Kidney (tissue), 14 donors: Measurements from ENCODE around the gene ZNF469. TPM values are rescaled to one million over a fixed set of nuclear protein-coding genes. Genes with fewer than 3 reads are reported as not detected.

Source experiments
- DNase-seq, 5 donors: peaks; one replicate each; pipeline ENCODE4 v3.0.0-alpha.2; 2013 to 2020
- FAIRE-seq: peaks from 2 replicates; lab custom pipeline; 2012; peaks lifted over from hg19 to GRCh38; lab: Jason Lieb, UNC
- H3K27ac ChIP-seq, 2 donors: one replicate each; pipeline ENCODE4 v1.7.0; 2013; ENCODE audit warnings: low read depth in 2 of 2, low read length in 2 of 2, inconsistent platforms in 1 of 2
- H3K27me3 ChIP-seq: one replicate; pipeline ENCODE4 v1.7.1; 2013; ENCODE audit warnings: low read length, inconsistent platforms; ENCODE audit not compliant: control insufficient read depth, insufficient read depth
- H3K36me3 ChIP-seq, 3 donors: one replicate each; pipeline versions ENCODE4 v1.7.0 to v1.7.1; 2013; ENCODE audit warnings: low read length in 3 of 3, control low read depth in 1 of 3, inconsistent platforms in 1 of 3; ENCODE audit not compliant: insufficient read depth in 3 of 3, control insufficient read depth in 2 of 3
- H3K4me1 ChIP-seq, 3 donors: one replicate each; pipeline versions ENCODE4 v1.7.0 to v1.7.1; 2013; ENCODE audit warnings: low read length in 3 of 3, inconsistent platforms in 1 of 3, low read depth in 1 of 3; ENCODE audit not compliant: control insufficient read depth in 2 of 3, insufficient read depth in 2 of 3
- H3K4me3 ChIP-seq, 3 donors: one replicate each; pipeline versions ENCODE4 v1.7.0 to v1.8.1; 2013; ENCODE audit warnings: low read length in 3 of 3, control low read depth in 1 of 3, inconsistent platforms in 1 of 3
- H3K9ac ChIP-seq, 3 donors: one replicate each; pipeline versions ENCODE4 v1.7.0 to v1.7.1; 2013; ENCODE audit warnings: low read length in 3 of 3, control low read depth in 1 of 3, inconsistent platforms in 1 of 3
- H3K9me3 ChIP-seq, 3 donors: one replicate each; pipeline versions ENCODE4 v1.7.0 to v1.7.1; 2013; ENCODE audit warnings: low read length in 3 of 3, control low read depth in 1 of 3, inconsistent platforms in 1 of 3; ENCODE audit not compliant: control insufficient read depth in 2 of 3, insufficient read depth in 1 of 3
- intact Hi-C: fragments of 100-400 bp; cut with DNase I; formaldehyde crosslinking; loops from one replicate; pipeline ENCODE4 v1.11.1; 2022
- polyA plus RNA-seq: library from polyadenylated mRNA; stranded (reverse); fragments of 350-450 nt; fragmentation: Illumina TruSeq; extraction: RNeasy Lipid Tissue Mini Kit (QIAGEN cat#74804); gene quantifications from one replicate; pipeline ENCODE4 v1.2.3, GENCODE V29; 2014; ENCODE audit warnings: low read depth, low replicate concordance; ENCODE audit not compliant: insufficient read depth
- total RNA-seq: library from RNA; stranded (reverse); fragmentation: NEBNext Ultra II Directional; extraction: Animal tissue kit (Norgen Biotek cat#: 25700); gene quantifications from one replicate; pipeline ENCODE4 v1.2.1, GENCODE V29; 2021
- TF ChIP-seq, protein P1 (sequence below): IDR thresholded peaks from 3 replicates; pipeline ENCODE4 v1.5.1; 2012; ENCODE audit warnings: mild to moderate bottlenecking, moderate library complexity, borderline replicate concordance; ENCODE audit not compliant: insufficient read depth; ENCODE audit errors: extremely low read depth
- donor health status: control.
- donor health status: control.
- donor health status: control.
- donor health status: control.
- donor health status: control.
- donor health status: DM: yes; HTN: yes; CAD: no.
- donor health status: Normal renal cell carcinoma (clear cell type).

Gene ZNF469
- total and polyA plus RNA-seq, 2 donors from 2014 or later, result 0.09 to 1.6 TPM

DNA sequence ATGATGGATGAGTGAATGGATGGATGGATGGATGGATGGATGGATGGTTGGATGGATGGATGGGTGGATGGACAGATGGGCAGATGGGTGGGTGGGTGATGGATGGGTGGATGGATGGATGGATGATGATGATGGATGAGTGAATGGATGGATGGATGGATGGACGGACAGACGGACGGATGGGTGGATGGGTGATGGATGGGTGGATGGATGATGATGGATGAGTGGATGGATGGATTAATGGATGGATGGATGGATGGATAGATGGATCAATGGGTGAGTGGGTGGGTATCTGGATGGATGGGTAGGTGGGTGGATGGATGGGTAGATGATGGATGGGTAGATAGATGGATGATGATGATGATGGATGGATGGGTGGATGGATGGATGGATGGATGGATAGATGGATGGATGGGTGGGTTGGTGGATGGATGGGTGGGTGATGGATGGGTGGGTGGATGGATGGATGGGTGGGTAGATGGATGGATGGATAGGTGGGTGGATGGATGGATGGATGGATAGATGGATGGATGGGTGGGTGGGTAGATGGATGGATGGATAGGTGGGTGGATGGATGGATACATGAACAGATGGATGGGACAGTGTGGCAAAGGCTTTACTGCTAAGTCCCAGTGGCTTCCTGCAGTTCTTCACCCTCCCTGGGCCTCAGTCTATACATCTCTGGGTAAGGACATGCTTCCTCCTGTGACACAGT lies 40.1 kb downstream of the ZNF469 start:
- H3K4me3 ChIP-seq, result peak overlapping the region in 1 of 3 donors; percentile 6
- H3K27me3 ChIP-seq, result no peaks in the 10 kb centered on the region
- H3K36me3 ChIP-seq, result no peaks in the 10 kb centered on the region
- DNase-seq (no peak), FAIRE-seq (no peak)
- no peak overlapping the region for H3K9ac ChIP-seq
- no peaks in the 10 kb centered on the region for H3K4me1 ChIP-seq
- intact Hi-C loops, result no loop called here
- H3K9me3 ChIP-seq, result no peaks in the 10 kb centered on the region
- H3K27ac ChIP-seq, result no peak overlapping the region
- TF ChIP-seq, protein P1, sequence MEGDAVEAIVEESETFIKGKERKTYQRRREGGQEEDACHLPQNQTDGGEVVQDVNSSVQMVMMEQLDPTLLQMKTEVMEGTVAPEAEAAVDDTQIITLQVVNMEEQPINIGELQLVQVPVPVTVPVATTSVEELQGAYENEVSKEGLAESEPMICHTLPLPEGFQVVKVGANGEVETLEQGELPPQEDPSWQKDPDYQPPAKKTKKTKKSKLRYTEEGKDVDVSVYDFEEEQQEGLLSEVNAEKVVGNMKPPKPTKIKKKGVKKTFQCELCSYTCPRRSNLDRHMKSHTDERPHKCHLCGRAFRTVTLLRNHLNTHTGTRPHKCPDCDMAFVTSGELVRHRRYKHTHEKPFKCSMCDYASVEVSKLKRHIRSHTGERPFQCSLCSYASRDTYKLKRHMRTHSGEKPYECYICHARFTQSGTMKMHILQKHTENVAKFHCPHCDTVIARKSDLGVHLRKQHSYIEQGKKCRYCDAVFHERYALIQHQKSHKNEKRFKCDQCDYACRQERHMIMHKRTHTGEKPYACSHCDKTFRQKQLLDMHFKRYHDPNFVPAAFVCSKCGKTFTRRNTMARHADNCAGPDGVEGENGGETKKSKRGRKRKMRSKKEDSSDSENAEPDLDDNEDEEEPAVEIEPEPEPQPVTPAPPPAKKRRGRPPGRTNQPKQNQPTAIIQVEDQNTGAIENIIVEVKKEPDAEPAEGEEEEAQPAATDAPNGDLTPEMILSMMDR, result no peak

DNA sequence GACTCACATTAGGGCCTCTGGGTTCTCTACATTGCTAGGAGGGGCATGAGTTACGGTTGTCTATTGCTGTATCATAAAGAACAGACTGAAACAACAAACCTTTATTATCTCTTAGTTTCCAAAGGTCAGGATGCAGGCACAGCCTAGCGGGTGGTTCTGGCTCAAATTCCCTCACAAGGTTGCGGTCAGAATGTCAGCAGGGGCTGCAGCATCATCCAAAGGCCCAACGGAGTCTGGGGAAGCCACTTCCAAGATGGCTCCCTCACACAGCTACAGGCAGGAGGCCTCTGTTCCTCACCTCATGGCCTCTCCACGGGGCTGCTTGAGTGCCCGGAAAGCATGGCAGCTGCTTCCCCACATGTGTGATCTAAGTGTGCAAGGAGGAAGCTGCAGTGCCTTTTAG lies 40.7 kb downstream of the ZNF469 start:
- TF ChIP-seq, protein P1, result no peak
- Histone ChIP-seq H3K4me3 (no peak overlapping the region), H3K27ac (no peak overlapping the region), H3K9ac (no peak overlapping the region), H3K27me3 (no peaks in the 10 kb centered on the region), H3K36me3 (no peaks in the 10 kb centered on the region), H3K9me3 (no peaks in the 10 kb centered on the region), H3K4me1 (no peaks in the 10 kb centered on the region)
- FAIRE-seq (no peak), DNase-seq (no peak)
- intact Hi-C loops, result no loop called here

DNA sequence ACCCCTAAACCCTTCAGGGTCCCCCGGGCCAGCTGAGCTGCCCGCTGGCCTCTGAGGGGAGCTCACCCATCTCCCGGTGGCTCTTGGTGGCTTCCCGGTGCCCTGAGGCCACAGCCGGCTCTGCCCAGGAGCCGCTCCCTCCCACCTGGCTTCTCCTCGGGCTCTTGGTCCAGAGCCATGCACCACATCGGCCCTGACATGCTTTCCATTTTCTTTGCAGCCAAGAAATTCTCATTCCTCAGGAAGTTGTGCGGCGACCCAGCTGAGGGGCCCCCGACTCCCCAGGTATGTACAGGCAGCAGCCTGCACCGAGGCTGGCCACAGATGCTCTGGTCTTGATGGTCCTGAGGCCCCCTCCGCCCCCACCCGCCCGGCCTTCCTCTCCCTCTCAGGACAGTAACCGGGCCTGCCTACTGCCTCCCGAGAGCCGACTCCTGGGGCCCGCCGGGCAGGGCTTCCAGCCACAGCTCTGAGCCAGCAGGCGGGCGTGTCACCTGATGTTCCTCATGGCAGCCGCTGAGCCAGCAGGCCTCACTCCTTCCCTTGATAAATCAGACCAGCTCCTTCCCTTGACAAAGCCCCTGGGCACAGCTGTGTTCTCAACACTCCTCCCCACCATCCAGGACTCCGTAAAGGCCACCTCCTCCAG lies 42.0 kb downstream of the ZNF469 start:
- Histone ChIP-seq H3K27me3 (no peaks in the 10 kb centered on the region), H3K27ac (no peak overlapping the region), H3K4me1 (no peaks in the 10 kb centered on the region), H3K9me3 (no peaks in the 10 kb centered on the region), H3K36me3 (no peaks in the 10 kb centered on the region), H3K9ac (no peak overlapping the region), H3K4me3 (no peak overlapping the region)
- no peak for DNase-seq
- no peak for FAIRE-seq
- TF ChIP-seq, protein P1, result no peak
- intact Hi-C loops, result no loop called here
